Vagina (tissue), 2 donors: Measurements from ENCODE around the gene CARD6.

Source experiments
- CTCF ChIP-seq, 3 experiments: fragments of 450-650 bp in 2 of 3; fragments of 200-600 bp in 1 of 3; sonication (generic) in 1 of 3; IDR thresholded peaks; one replicate each; pipeline ENCODE4 v1.5.1; 2017 to 2019; ENCODE audit warnings: antibody characterized with exemption in 3 of 3, mild to moderate bottlenecking in 2 of 3, moderate library complexity in 2 of 3
- POLR2A ChIP-seq, 2 donors: fragments of 450-650 bp; IDR thresholded peaks; one replicate each; pipeline ENCODE4 v1.6.1; 2017; ENCODE audit warnings: antibody characterized with exemption in 2 of 2, mild to moderate bottlenecking in 2 of 2, moderate library complexity in 2 of 2
- POLR2AphosphoS5 ChIP-seq, 2 donors: sonication (generic); formaldehyde crosslinking; IDR thresholded peaks; one replicate each; pipeline ENCODE4 v1.9.0; 2017; ENCODE audit warnings: antibody characterized with exemption in 2 of 2, mild to moderate bottlenecking in 2 of 2, low read depth in 1 of 2; ENCODE audit not compliant: insufficient read depth in 1 of 2

- TF ChIP-seq CTCF (IDR thresholded peaks at IDR 0.05), result peak; percentile 26 to 62 (median 61)
- no peak for TF ChIP-seq POLR2A (IDR thresholded peaks at IDR 0.05)
- no peak for TF ChIP-seq POLR2AphosphoS5 (IDR thresholded peaks at IDR 0.05; ENCODE audit: insufficient read depth in 1 of 2, low read depth in 1 of 2)
Measured at GRCh38 chr5:40879163-40879942, 38.2 kb downstream of the CARD6 start.
